ENCODE measurements around the gene PHACTR1. TPM values are rescaled to one million over a fixed set of nuclear protein-coding genes. Genes with fewer than 3 reads are reported as not detected.

PHACTR1 gene
- total and polyA plus RNA-seq, 4 donors = 0.31 to 1.5 (median 0.79) TPM

DNA sequence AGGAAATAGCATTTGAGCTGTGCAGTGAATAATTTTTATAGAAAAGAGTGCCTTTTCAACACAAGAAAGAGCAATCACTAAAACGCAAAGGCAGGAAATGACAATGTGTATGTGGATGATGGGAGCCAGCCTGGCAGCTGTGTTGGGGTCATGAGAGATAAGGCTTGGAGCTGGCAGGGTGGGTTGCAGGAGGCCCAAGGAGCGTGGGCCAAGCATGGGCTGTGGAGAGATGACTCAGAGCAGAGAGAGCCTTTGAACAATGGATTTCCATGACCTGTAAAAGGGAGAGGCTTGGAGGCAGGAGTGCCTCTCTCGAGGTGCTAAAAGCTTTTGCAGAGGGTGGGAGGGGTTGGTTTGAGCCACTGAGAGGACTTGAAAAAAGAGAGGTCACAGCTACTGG, 618.4 kb downstream of the PHACTR1 start:
- Histone ChIP-seq H3K27ac (ENCODE audit: low read depth in 1 of 2, low read length in 2 of 2) (no peak overlapping the region), H3K4me1 (ENCODE audit: control insufficient read depth in 4 of 4, insufficient read depth in 4 of 4, low read length in 3 of 4) (no peaks in the 10 kb centered on the region), H3K9me3 (ENCODE audit: control insufficient read depth in 4 of 4, low read length in 3 of 4) (no peaks in the 10 kb centered on the region), H3K9ac (ENCODE audit: low read depth in 1 of 2, low read length in 2 of 2) (no peak overlapping the region), H3K27me3 (ENCODE audit: control insufficient read depth in 4 of 4, insufficient read depth in 4 of 4, low read length in 3 of 4) (no peaks in the 10 kb centered on the region), H3K4me3 (ENCODE audit: low read depth in 1 of 3, low read length in 3 of 3) (no peak overlapping the region), H3K36me3 (ENCODE audit: control insufficient read depth in 4 of 4, insufficient read depth in 3 of 4, low read depth in 1 of 4, low read length in 3 of 4) (no peaks in the 10 kb centered on the region)
- TF ChIP-seq ATF3 (IDR thresholded peaks at IDR 0.05) (no peak), SP1 (IDR thresholded peaks at IDR 0.05) (no peak), FOXA2 (IDR thresholded peaks at IDR 0.05) (no peak), RXRA (IDR thresholded peaks at IDR 0.05) (no peak), FOXA1 (IDR thresholded peaks at IDR 0.05) (no peak), NR2F2 (IDR thresholded peaks at IDR 0.05) (no peak), RAD21 (IDR thresholded peaks at IDR 0.05) (no peak)
- TF ChIP-seq, protein P1, sequence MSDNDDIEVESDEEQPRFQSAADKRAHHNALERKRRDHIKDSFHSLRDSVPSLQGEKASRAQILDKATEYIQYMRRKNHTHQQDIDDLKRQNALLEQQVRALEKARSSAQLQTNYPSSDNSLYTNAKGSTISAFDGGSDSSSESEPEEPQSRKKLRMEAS (IDR thresholded peaks at IDR 0.05) = no peak
- TF ChIP-seq, protein P2, sequence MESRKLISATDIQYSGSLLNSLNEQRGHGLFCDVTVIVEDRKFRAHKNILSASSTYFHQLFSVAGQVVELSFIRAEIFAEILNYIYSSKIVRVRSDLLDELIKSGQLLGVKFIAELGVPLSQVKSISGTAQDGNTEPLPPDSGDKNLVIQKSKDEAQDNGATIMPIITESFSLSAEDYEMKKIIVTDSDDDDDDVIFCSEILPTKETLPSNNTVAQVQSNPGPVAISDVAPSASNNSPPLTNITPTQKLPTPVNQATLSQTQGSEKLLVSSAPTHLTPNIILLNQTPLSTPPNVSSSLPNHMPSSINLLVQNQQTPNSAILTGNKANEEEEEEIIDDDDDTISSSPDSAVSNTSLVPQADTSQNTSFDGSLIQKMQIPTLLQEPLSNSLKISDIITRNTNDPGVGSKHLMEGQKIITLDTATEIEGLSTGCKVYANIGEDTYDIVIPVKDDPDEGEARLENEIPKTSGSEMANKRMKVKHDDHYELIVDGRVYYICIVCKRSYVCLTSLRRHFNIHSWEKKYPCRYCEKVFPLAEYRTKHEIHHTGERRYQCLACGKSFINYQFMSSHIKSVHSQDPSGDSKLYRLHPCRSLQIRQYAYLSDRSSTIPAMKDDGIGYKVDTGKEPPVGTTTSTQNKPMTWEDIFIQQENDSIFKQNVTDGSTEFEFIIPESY (IDR thresholded peaks at IDR 0.05) = no peak
- 73% methylated on average over 3 of the region's 3 CpGs for WGBS
- DNase-seq (ENCODE audit: low spot score) = peak; percentile 53

DNA sequence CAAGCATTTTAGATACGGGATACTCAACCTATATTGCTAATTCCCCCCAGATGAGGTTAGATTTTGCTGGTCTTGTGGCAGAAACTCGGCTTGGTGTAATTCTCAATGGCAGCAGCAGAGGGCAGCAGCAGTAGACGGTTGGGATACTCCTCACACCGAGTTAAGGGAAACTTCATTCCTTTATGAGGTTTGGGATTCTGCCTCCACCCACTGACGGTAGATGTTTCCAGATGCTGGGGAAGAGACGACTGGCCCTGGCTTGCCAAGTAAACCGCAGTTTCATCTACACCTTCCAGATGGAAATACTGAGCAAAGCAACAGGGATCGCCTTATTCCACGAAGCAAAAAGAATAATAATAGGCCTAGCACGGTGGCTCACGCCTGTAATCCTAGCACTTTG, 620.0 kb downstream of the PHACTR1 start:
- no peak for TF ChIP-seq HNF4A (conservative IDR thresholded peaks at IDR 0.05)
- no peak for TF ChIP-seq FOXA2 (IDR thresholded peaks at IDR 0.05)
- TF ChIP-seq EGR1 (IDR thresholded peaks at IDR 0.05; ENCODE audit: low read depth in 2 of 2) = no peak
- no peak for TF ChIP-seq NR2F2 (IDR thresholded peaks at IDR 0.05)
- TF ChIP-seq FOXA1 (IDR thresholded peaks at IDR 0.05) = no peak
- TF ChIP-seq JUND (IDR thresholded peaks at IDR 0.05) = no peak
- TF ChIP-seq SP1 (IDR thresholded peaks at IDR 0.05) = no peak
- TF ChIP-seq, protein P2 (IDR thresholded peaks at IDR 0.05) = no peak
- no peak for TF ChIP-seq YY1 (IDR thresholded peaks at IDR 0.05)
- peak; percentile 98 to 100 for TF ChIP-seq RAD21 (IDR thresholded peaks at IDR 0.05)
- no peak for TF ChIP-seq GABPA (IDR thresholded peaks at IDR 0.05 in 1 of 2, conservative IDR thresholded peaks at IDR 0.05 in 1 of 2)
- TF ChIP-seq ATF3 (IDR thresholded peaks at IDR 0.05) = no peak
- no peak for TF ChIP-seq TAF1 (conservative IDR thresholded peaks at IDR 0.05)
- no peak for TF ChIP-seq HNF4G (IDR thresholded peaks at IDR 0.05)
- TF ChIP-seq CTCF (IDR thresholded peaks at IDR 0.05; ENCODE audit: low read depth, low read length, missing input control) = peak; percentile 96
- TF ChIP-seq, protein P3, sequence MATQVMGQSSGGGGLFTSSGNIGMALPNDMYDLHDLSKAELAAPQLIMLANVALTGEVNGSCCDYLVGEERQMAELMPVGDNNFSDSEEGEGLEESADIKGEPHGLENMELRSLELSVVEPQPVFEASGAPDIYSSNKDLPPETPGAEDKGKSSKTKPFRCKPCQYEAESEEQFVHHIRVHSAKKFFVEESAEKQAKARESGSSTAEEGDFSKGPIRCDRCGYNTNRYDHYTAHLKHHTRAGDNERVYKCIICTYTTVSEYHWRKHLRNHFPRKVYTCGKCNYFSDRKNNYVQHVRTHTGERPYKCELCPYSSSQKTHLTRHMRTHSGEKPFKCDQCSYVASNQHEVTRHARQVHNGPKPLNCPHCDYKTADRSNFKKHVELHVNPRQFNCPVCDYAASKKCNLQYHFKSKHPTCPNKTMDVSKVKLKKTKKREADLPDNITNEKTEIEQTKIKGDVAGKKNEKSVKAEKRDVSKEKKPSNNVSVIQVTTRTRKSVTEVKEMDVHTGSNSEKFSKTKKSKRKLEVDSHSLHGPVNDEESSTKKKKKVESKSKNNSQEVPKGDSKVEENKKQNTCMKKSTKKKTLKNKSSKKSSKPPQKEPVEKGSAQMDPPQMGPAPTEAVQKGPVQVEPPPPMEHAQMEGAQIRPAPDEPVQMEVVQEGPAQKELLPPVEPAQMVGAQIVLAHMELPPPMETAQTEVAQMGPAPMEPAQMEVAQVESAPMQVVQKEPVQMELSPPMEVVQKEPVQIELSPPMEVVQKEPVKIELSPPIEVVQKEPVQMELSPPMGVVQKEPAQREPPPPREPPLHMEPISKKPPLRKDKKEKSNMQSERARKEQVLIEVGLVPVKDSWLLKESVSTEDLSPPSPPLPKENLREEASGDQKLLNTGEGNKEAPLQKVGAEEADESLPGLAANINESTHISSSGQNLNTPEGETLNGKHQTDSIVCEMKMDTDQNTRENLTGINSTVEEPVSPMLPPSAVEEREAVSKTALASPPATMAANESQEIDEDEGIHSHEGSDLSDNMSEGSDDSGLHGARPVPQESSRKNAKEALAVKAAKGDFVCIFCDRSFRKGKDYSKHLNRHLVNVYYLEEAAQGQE (IDR thresholded peaks at IDR 0.05) = no peak
- TF ChIP-seq, protein P1 (IDR thresholded peaks at IDR 0.05) = no peak
- TF ChIP-seq RXRA (IDR thresholded peaks at IDR 0.05) = peak in 1 of 2 donors; percentile 11
- no peak overlapping the region for H3K27ac ChIP-seq (ENCODE audit: low read depth in 1 of 2, low read length in 2 of 2)
- H3K4me1 ChIP-seq (ENCODE audit: control insufficient read depth in 4 of 4, insufficient read depth in 4 of 4, low read length in 3 of 4) = no peaks in the 10 kb centered on the region
- H3K4me3 ChIP-seq (ENCODE audit: low read depth in 1 of 3, low read length in 3 of 3) = no peak overlapping the region
- no peaks in the 10 kb centered on the region for H3K27me3 ChIP-seq (ENCODE audit: control insufficient read depth in 4 of 4, insufficient read depth in 4 of 4, low read length in 3 of 4)
- H3K9ac ChIP-seq (ENCODE audit: low read depth in 1 of 2, low read length in 2 of 2) = no peak overlapping the region
- DNase-seq (ENCODE audit: low spot score) = peak; percentile 90
- H3K9me3 ChIP-seq (ENCODE audit: control insufficient read depth in 4 of 4, low read length in 3 of 4) = no peaks in the 10 kb centered on the region
- no peaks in the 10 kb centered on the region for H3K36me3 ChIP-seq (ENCODE audit: control insufficient read depth in 4 of 4, insufficient read depth in 3 of 4, low read depth in 1 of 4, low read length in 3 of 4)
- 35% methylated on average over 11 of the region's 11 CpGs for WGBS

All from liver (tissue), 9 donors.